Measurements from ENCODE around the gene DUXB.

The DUXB gene

GRCh38 chr16:75676909-75677308 is 24.4 kb downstream of the DUXB start, which contains the start of gene CPHXL2:
Gene CPHXL2 (minus strand): TSS chr16:75677009. CDS start chr16:75676999, 10 bp downstream.
- Histone ChIP-seq H2BK12ac (ENCODE audit: low read length in 2 of 2) (no peak within 1 kb of the TSS), H2AK5ac (ENCODE audit: low read length, severe bottlenecking) (no peak within 1 kb of the TSS), H3K27ac (ENCODE audit: low read length, poor library complexity, severe bottlenecking) (no peak within 1 kb of the TSS), H3K4me1 (ENCODE audit: control insufficient read depth, insufficient read depth, low read depth, low read length) (no peaks in the 10 kb centered on the region), H3K4me3 (ENCODE audit: insufficient read depth in 1 of 2, low read depth in 1 of 2, low read length in 2 of 2) (no peak within 1 kb of the TSS), H3K23ac (ENCODE audit: low read length in 2 of 2) (no peak within 1 kb of the TSS), H3K4ac (ENCODE audit: low read depth in 1 of 2, low read length in 2 of 2) (no peak within 1 kb of the TSS), H3K18ac (ENCODE audit: low read depth in 1 of 2, low read length in 2 of 2) (no peak within 1 kb of the TSS), H3K4me2 (ENCODE audit: low read length, poor library complexity, severe bottlenecking) (no peak within 1 kb of the TSS), H3K79me1 (replicated peaks; ENCODE audit: low read length, poor library complexity, severe bottlenecking) (no peaks in the 10 kb centered on the region), H3K14ac (ENCODE audit: low read length in 2 of 2) (no peak within 1 kb of the TSS), H2BK120ac (ENCODE audit: low read depth, low read length) (no peak within 1 kb of the TSS), H3K27me3 (ENCODE audit: control insufficient read depth in 1 of 2, insufficient read depth in 1 of 2, low read length in 2 of 2) (no peaks in the 10 kb centered on the region), H2BK15ac (ENCODE audit: low read depth, poor library complexity, severe bottlenecking) (no peak within 1 kb of the TSS), H4K91ac (ENCODE audit: low read length) (no peak within 1 kb of the TSS), H2BK5ac (ENCODE audit: low read depth, low read length, poor library complexity, severe bottlenecking) (no peak within 1 kb of the TSS), H4K8ac (ENCODE audit: low read length) (no peak within 1 kb of the TSS), H2AFZ (ENCODE audit: low read depth, low read length) (no peak within 1 kb of the TSS), H3K36me3 (ENCODE audit: control insufficient read depth in 1 of 2, insufficient read depth in 2 of 2, low read depth in 1 of 2, low read length in 2 of 2) (no peaks in the 10 kb centered on the region), H3K9ac (ENCODE audit: low read length) (no peak within 1 kb of the TSS), H3K9me3 (ENCODE audit: control insufficient read depth, low read length) (no peaks in the 10 kb centered on the region)
- WGBS, result 97% methylated on average over 3 of the region's 4 CpGs
- DNase-seq, result no peak

GRCh38 chr16:75667503-75667902 is 33.8 kb downstream of the DUXB start:
- H3K4me1 ChIP-seq (ENCODE audit: control insufficient read depth, insufficient read depth, low read depth, low read length), result no peaks in the 10 kb centered on the region
- no peaks in the 10 kb centered on the region for H3K9me3 ChIP-seq (ENCODE audit: control insufficient read depth, low read length)
- H3K4ac ChIP-seq (ENCODE audit: low read depth in 1 of 2, low read length in 2 of 2), result no peak overlapping the region
- H3K14ac ChIP-seq (ENCODE audit: low read length in 2 of 2), result no peak overlapping the region
- H3K23ac ChIP-seq (ENCODE audit: low read length in 2 of 2), result no peak overlapping the region
- no peaks in the 10 kb centered on the region for H3K27me3 ChIP-seq (ENCODE audit: control insufficient read depth in 1 of 2, insufficient read depth in 1 of 2, low read length in 2 of 2)
- no peak overlapping the region for H3K4me2 ChIP-seq (ENCODE audit: low read length, poor library complexity, severe bottlenecking)
- DNase-seq, result no peak
- H3K18ac ChIP-seq (ENCODE audit: low read depth in 1 of 2, low read length in 2 of 2), result no peak overlapping the region
- H4K8ac ChIP-seq (ENCODE audit: low read length), result no peak overlapping the region
- H3K9ac ChIP-seq (ENCODE audit: low read length), result no peak overlapping the region
- no peaks in the 10 kb centered on the region for H3K79me1 ChIP-seq (replicated peaks; ENCODE audit: low read length, poor library complexity, severe bottlenecking)
- no peak overlapping the region for H3K4me3 ChIP-seq (ENCODE audit: insufficient read depth in 1 of 2, low read depth in 1 of 2, low read length in 2 of 2)
- no peak overlapping the region for H2BK12ac ChIP-seq (ENCODE audit: low read length in 2 of 2)
- H2BK120ac ChIP-seq (ENCODE audit: low read depth, low read length), result no peak overlapping the region
- no peak overlapping the region for H3K27ac ChIP-seq (ENCODE audit: low read length, poor library complexity, severe bottlenecking)
- H2BK5ac ChIP-seq (ENCODE audit: low read depth, low read length, poor library complexity, severe bottlenecking), result no peak overlapping the region
- no peak overlapping the region for H2AK5ac ChIP-seq (ENCODE audit: low read length, severe bottlenecking)
- no peak overlapping the region for H4K91ac ChIP-seq (ENCODE audit: low read length)
- no peak overlapping the region for H2BK15ac ChIP-seq (ENCODE audit: low read depth, poor library complexity, severe bottlenecking)
- no peak overlapping the region for H2AFZ ChIP-seq (ENCODE audit: low read depth, low read length)
- peaks cover 0 to 4% of the 10 kb centered on the region in 2 experiments for H3K36me3 ChIP-seq (ENCODE audit: control insufficient read depth in 1 of 2, insufficient read depth in 2 of 2, low read depth in 1 of 2, low read length in 2 of 2)

- Histone ChIP-seq H2AK5ac (ENCODE audit: low read length, severe bottlenecking) (no peak overlapping the region), H3K36me3 (ENCODE audit: control insufficient read depth in 1 of 2, insufficient read depth in 2 of 2, low read depth in 1 of 2, low read length in 2 of 2) (peaks cover 20 to 57% of the 10 kb centered on the region in 2 experiments), H3K18ac (ENCODE audit: low read depth in 1 of 2, low read length in 2 of 2) (no peak overlapping the region), H2AFZ (ENCODE audit: low read depth, low read length) (no peak overlapping the region), H4K8ac (ENCODE audit: low read length) (no peak overlapping the region), H3K14ac (ENCODE audit: low read length in 2 of 2) (no peak overlapping the region), H3K27me3 (ENCODE audit: control insufficient read depth in 1 of 2, insufficient read depth in 1 of 2, low read length in 2 of 2) (no peaks in the 10 kb centered on the region), H2BK12ac (ENCODE audit: low read length in 2 of 2) (no peak overlapping the region), H3K4ac (ENCODE audit: low read depth in 1 of 2, low read length in 2 of 2) (no peak overlapping the region), H2BK5ac (ENCODE audit: low read depth, low read length, poor library complexity, severe bottlenecking) (no peak overlapping the region), H3K4me1 (ENCODE audit: control insufficient read depth, insufficient read depth, low read depth, low read length) (no peaks in the 10 kb centered on the region), H3K9ac (ENCODE audit: low read length) (no peak overlapping the region), H3K23ac (ENCODE audit: low read length in 2 of 2) (no peak overlapping the region), H2BK120ac (ENCODE audit: low read depth, low read length) (no peak overlapping the region), H3K9me3 (ENCODE audit: control insufficient read depth, low read length) (no peaks in the 10 kb centered on the region), H3K27ac (ENCODE audit: low read length, poor library complexity, severe bottlenecking) (no peak overlapping the region), H3K79me1 (replicated peaks; ENCODE audit: low read length, poor library complexity, severe bottlenecking) (peaks cover 17% of the 10 kb centered on the region), H4K91ac (ENCODE audit: low read length) (no peak overlapping the region), H3K4me3 (ENCODE audit: insufficient read depth in 1 of 2, low read depth in 1 of 2, low read length in 2 of 2) (no peak overlapping the region), H2BK15ac (ENCODE audit: low read depth, poor library complexity, severe bottlenecking) (no peak overlapping the region), H3K4me2 (ENCODE audit: low read length, poor library complexity, severe bottlenecking) (no peak overlapping the region)
- DNase-seq, result no peak
- WGBS, result 95% methylated on average over 2 of the region's 4 CpGs
These were observed 40.4 kb downstream of the DUXB start for GRCh38 chr16:75660726-75661302.

- no peaks in the 10 kb centered on the region for H3K9me3 ChIP-seq (ENCODE audit: control insufficient read depth, low read length)
These were observed 40.9 kb downstream of the DUXB start for GRCh38 chr16:75660321-75660720.

More at GRCh38 chr16:75660321-75660720, 40.9 kb downstream of the DUXB start:
- Histone ChIP-seq H3K79me1 (replicated peaks; ENCODE audit: low read length, poor library complexity, severe bottlenecking) (peaks cover 19% of the 10 kb centered on the region), H3K27ac (ENCODE audit: low read length, poor library complexity, severe bottlenecking) (no peak overlapping the region), H3K23ac (ENCODE audit: low read length in 2 of 2) (no peak overlapping the region), H3K4ac (ENCODE audit: low read depth in 1 of 2, low read length in 2 of 2) (no peak overlapping the region), H2BK120ac (ENCODE audit: low read depth, low read length) (no peak overlapping the region), H3K4me3 (ENCODE audit: insufficient read depth in 1 of 2, low read depth in 1 of 2, low read length in 2 of 2) (no peak overlapping the region), H4K8ac (ENCODE audit: low read length) (no peak overlapping the region), H2AK5ac (ENCODE audit: low read length, severe bottlenecking) (no peak overlapping the region), H3K14ac (ENCODE audit: low read length in 2 of 2) (no peak overlapping the region), H3K4me2 (ENCODE audit: low read length, poor library complexity, severe bottlenecking) (no peak overlapping the region), H3K4me1 (ENCODE audit: control insufficient read depth, insufficient read depth, low read depth, low read length) (no peaks in the 10 kb centered on the region), H3K27me3 (ENCODE audit: control insufficient read depth in 1 of 2, insufficient read depth in 1 of 2, low read length in 2 of 2) (no peaks in the 10 kb centered on the region), H2BK12ac (ENCODE audit: low read length in 2 of 2) (no peak overlapping the region), H2BK5ac (ENCODE audit: low read depth, low read length, poor library complexity, severe bottlenecking) (no peak overlapping the region), H2AFZ (ENCODE audit: low read depth, low read length) (no peak overlapping the region), H4K91ac (ENCODE audit: low read length) (no peak overlapping the region), H3K18ac (ENCODE audit: low read depth in 1 of 2, low read length in 2 of 2) (no peak overlapping the region), H3K9ac (ENCODE audit: low read length) (no peak overlapping the region), H2BK15ac (ENCODE audit: low read depth, poor library complexity, severe bottlenecking) (no peak overlapping the region), H3K36me3 (ENCODE audit: control insufficient read depth in 1 of 2, insufficient read depth in 2 of 2, low read depth in 1 of 2, low read length in 2 of 2) (peaks cover 21 to 62% of the 10 kb centered on the region in 2 experiments)
- 98% methylated on average over 6 of the region's 6 CpGs for WGBS
- DNase-seq, result no peak
